Neural cell (in vitro differentiated cells): ENCODE results near the gene CENPA. TPM values are rescaled to one million over a fixed set of nuclear protein-coding genes. Genes with fewer than 3 reads are reported as not detected.
"Not testable (repeated sequence)": the region's sequence is repeated elsewhere in the genome, so short reads cannot be mapped to it uniquely, and the experiment has no call there.

Experiments
- H2AFZ ChIP-seq: fragments of 200-600, 300-800 bp; sonication (generic), shearing (Covaris generic); 2 replicates; pipeline ENCODE4 v1.6.0; 2014; ENCODE audit warnings: low read depth, mild to moderate bottlenecking, antibody characterized with exemption, low read length, moderate library complexity
- H3F3A ChIP-seq: fragments of 200-600 bp; shearing (Covaris generic); 2 replicates; pipeline ENCODE4 v1.6.1; 2016; ENCODE audit warnings: mild to moderate bottlenecking, moderate library complexity, mixed read lengths, antibody characterized with exemption, low read length; ENCODE audit not compliant: insufficient read depth, poor library complexity, severe bottlenecking
- H3K27ac ChIP-seq: fragments of 200-600, 300-800 bp; sonication (generic), shearing (Covaris generic); 2 replicates; pipeline ENCODE4 v1.5.1; 2014; ENCODE audit warnings: mild to moderate bottlenecking, low read length, moderate library complexity
- H3K27me3 ChIP-seq: fragments of 300-800, 200-600 bp; sonication (generic), shearing (Covaris generic); 2 replicates; pipeline ENCODE4 v1.6.0; 2014; ENCODE audit warnings: mild to moderate bottlenecking, low read depth, low read length, moderate library complexity; ENCODE audit not compliant: insufficient read depth
- H3K36me3 ChIP-seq: fragments of 300-800, 200-600 bp; sonication (generic), shearing (Covaris generic); 2 replicates; pipeline ENCODE4 v1.5.1; 2014; ENCODE audit warnings: mild to moderate bottlenecking, antibody characterized with exemption, low read length, moderate library complexity; ENCODE audit not compliant: insufficient read depth
- H3K4me2 ChIP-seq: fragments of 300-800, 200-600 bp; sonication (generic), shearing (Covaris generic); 2 replicates; pipeline ENCODE4 v1.6.0; 2014; ENCODE audit warnings: mild to moderate bottlenecking, low read length
- H3K4me3 ChIP-seq: fragments of 300-800, 200-600 bp; sonication (generic), shearing (Covaris generic); 2 replicates; pipeline ENCODE4 v1.5.1; 2014; ENCODE audit warnings: mild to moderate bottlenecking, low read length, moderate library complexity
- H3K79me2 ChIP-seq: fragments of 200-600 bp; shearing (Covaris generic); replicated peaks from 2 replicates; pipeline ENCODE4 v1.6.0; 2014; ENCODE audit warnings: mild to moderate bottlenecking, low read length, moderate library complexity; ENCODE audit not compliant: insufficient read depth
- H3K9ac ChIP-seq: fragments of 300-800, 200-600 bp; sonication (generic), shearing (Covaris generic); 2 replicates; pipeline ENCODE4 v1.6.1; 2016; ENCODE audit warnings: mild to moderate bottlenecking, low read length, mixed read lengths
- H3K9me2 ChIP-seq: fragments of 200-600 bp; shearing (Covaris generic); 2 replicates; pipeline ENCODE4 v1.6.1; 2016; ENCODE audit warnings: mild to moderate bottlenecking, low read length, mixed read lengths; ENCODE audit not compliant: insufficient read depth
- H3K9me3 ChIP-seq: fragments of 200-600, 300-800 bp; sonication (generic), shearing (Covaris generic); 2 replicates; pipeline ENCODE4 v1.6.1; 2016; ENCODE audit warnings: mild to moderate bottlenecking, mixed run types, low read length, moderate library complexity, mixed read lengths
- H4K20me1 ChIP-seq: fragments of 200-600 bp; shearing (Covaris generic); 2 replicates; pipeline ENCODE4 v1.6.1; 2016; ENCODE audit warnings: mild to moderate bottlenecking, mixed run types; ENCODE audit not compliant: insufficient read depth
- EP300 ChIP-seq: fragments of 450-650 bp; conservative IDR thresholded peaks from 2 replicates; pipeline ENCODE4 v1.6.1; 2014; ENCODE audit warnings: antibody characterized with exemption, mild to moderate bottlenecking, moderate library complexity; ENCODE audit not compliant: poor library complexity, severe bottlenecking
- EZH2 ChIP-seq: fragments of 200-600, 300-800 bp; shearing (Covaris generic), sonication (generic); IDR thresholded peaks from 2 replicates; pipeline ENCODE4 v1.6.1; 2014; ENCODE audit warnings: antibody characterized with exemption, low read length, borderline replicate concordance, mild to moderate bottlenecking; ENCODE audit not compliant: insufficient read depth, poor library complexity, severe bottlenecking
- MXI1 ChIP-seq: fragments of 450-650 bp; conservative IDR thresholded peaks from 2 replicates; pipeline ENCODE4 v1.6.1; 2014; ENCODE audit warnings: antibody characterized with exemption, mild to moderate bottlenecking; ENCODE audit not compliant: poor library complexity, severe bottlenecking
- POLR2AphosphoS5 ChIP-seq: IDR thresholded peaks from 2 replicates; pipeline ENCODE4 v1.6.1; 2012
- RAD21 ChIP-seq: fragments of 450-650 bp; conservative IDR thresholded peaks from 2 replicates; pipeline ENCODE4 v1.6.1; 2014; ENCODE audit warnings: antibody characterized with exemption, mild to moderate bottlenecking, moderate library complexity
- SMC3 ChIP-seq: fragments of 450-650 bp; conservative IDR thresholded peaks from 2 replicates; pipeline ENCODE4 v1.6.1; 2014; ENCODE audit warnings: antibody characterized with exemption, mild to moderate bottlenecking, moderate library complexity; ENCODE audit not compliant: poor library complexity
- TAF1 ChIP-seq: IDR thresholded peaks from 2 replicates; pipeline ENCODE4 v1.6.1; 2012; ENCODE audit warnings: low read depth
- polyA plus RNA-seq: library from polyadenylated mRNA; depleted of rRNA; stranded (reverse); fragments of >200 nt; gene quantifications from 2 replicates; pipeline ENCODE4 v1.2.3, GENCODE V29; 2014
- TF ChIP-seq, protein P1 (sequence below): IDR thresholded peaks from 2 replicates; pipeline ENCODE4 v1.6.1; 2012; ENCODE audit warnings: borderline replicate concordance
- TF ChIP-seq, protein P2 (sequence below): fragments of 450-650 bp; IDR thresholded peaks from 2 replicates; pipeline ENCODE4 v1.5.1; 2014; ENCODE audit warnings: antibody characterized with exemption, mild to moderate bottlenecking, moderate library complexity; ENCODE audit not compliant: poor library complexity, severe bottlenecking

The CENPA gene
- polyA plus RNA-seq, 1 donor from 2014 or later: 0.54 TPM

DNA sequence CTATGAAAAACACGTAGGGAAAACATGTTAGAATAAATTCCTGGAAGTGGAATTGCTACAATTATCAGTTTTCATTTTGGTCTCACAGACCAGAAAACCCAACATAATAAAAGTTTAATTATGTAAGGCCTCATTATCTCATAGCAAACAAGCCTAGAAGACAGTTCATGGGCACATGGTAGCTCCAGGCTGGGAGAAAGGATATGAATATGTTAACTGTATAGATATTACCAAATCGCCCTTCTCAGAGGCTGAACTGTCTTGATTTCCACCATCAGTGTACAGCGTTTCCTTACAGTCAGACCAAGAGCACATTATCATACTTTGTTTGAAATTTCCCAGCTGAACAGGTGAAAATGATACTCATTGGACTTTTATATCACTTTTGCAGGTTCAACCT, 38.9 kb upstream of the CENPA start:
- Histone ChIP-seq H3K9ac (no peak overlapping the region), H3K27me3 (no peaks in the 10 kb centered on the region), H3K9me3 (no peaks in the 10 kb centered on the region), H3K9me2 (no peaks in the 10 kb centered on the region), H2AFZ (no peak overlapping the region), H3K79me2 (no peaks in the 10 kb centered on the region), H4K20me1 (no peaks in the 10 kb centered on the region), H3K4me2 (no peak overlapping the region), H3K4me3 (no peak overlapping the region), H3K27ac (no peak overlapping the region), H3F3A (no peaks in the 10 kb centered on the region), H3K36me3 (no peaks in the 10 kb centered on the region)
- TF ChIP-seq SMC3 (no peak), EP300 (no peak), RAD21 (no peak), TAF1 (no peak), POLR2AphosphoS5 (no peak), MXI1 (no peak), EZH2 (no peak)
- TF ChIP-seq, protein P1, sequence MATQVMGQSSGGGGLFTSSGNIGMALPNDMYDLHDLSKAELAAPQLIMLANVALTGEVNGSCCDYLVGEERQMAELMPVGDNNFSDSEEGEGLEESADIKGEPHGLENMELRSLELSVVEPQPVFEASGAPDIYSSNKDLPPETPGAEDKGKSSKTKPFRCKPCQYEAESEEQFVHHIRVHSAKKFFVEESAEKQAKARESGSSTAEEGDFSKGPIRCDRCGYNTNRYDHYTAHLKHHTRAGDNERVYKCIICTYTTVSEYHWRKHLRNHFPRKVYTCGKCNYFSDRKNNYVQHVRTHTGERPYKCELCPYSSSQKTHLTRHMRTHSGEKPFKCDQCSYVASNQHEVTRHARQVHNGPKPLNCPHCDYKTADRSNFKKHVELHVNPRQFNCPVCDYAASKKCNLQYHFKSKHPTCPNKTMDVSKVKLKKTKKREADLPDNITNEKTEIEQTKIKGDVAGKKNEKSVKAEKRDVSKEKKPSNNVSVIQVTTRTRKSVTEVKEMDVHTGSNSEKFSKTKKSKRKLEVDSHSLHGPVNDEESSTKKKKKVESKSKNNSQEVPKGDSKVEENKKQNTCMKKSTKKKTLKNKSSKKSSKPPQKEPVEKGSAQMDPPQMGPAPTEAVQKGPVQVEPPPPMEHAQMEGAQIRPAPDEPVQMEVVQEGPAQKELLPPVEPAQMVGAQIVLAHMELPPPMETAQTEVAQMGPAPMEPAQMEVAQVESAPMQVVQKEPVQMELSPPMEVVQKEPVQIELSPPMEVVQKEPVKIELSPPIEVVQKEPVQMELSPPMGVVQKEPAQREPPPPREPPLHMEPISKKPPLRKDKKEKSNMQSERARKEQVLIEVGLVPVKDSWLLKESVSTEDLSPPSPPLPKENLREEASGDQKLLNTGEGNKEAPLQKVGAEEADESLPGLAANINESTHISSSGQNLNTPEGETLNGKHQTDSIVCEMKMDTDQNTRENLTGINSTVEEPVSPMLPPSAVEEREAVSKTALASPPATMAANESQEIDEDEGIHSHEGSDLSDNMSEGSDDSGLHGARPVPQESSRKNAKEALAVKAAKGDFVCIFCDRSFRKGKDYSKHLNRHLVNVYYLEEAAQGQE: no peak
- TF ChIP-seq, protein P2, sequence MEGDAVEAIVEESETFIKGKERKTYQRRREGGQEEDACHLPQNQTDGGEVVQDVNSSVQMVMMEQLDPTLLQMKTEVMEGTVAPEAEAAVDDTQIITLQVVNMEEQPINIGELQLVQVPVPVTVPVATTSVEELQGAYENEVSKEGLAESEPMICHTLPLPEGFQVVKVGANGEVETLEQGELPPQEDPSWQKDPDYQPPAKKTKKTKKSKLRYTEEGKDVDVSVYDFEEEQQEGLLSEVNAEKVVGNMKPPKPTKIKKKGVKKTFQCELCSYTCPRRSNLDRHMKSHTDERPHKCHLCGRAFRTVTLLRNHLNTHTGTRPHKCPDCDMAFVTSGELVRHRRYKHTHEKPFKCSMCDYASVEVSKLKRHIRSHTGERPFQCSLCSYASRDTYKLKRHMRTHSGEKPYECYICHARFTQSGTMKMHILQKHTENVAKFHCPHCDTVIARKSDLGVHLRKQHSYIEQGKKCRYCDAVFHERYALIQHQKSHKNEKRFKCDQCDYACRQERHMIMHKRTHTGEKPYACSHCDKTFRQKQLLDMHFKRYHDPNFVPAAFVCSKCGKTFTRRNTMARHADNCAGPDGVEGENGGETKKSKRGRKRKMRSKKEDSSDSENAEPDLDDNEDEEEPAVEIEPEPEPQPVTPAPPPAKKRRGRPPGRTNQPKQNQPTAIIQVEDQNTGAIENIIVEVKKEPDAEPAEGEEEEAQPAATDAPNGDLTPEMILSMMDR: no peak

DNA sequence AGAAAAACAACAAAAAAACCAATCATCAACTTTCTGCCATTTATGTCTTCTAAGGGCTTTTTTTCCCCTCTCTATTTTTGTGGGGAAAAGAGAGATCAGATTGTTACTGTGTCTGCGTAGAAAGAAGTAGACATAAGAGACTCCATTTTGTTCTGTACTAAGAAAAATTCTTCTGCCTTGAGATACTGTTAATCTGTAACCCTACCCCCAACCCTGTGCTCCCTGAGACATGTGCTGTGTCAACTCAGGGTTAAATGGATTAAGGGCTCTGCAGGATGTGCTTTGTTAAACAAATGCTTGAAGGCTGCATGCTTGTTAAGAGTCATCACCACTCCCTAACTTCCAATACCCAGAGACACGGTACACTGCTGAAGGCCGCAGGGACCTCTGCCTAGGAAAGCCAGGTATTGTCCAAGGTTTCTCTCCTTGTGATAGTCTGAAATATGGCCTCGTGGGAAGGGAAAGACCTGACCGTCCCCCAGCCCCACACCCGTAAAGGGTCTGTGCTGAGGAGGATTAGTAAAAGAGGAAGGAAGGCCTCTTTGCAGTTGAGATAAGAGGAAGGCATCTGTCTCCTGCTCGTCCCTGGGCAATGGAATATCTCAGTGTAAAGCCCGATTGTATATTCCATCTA, 36.0 kb upstream of the CENPA start:
- H3K36me3 ChIP-seq: not testable (repeated sequence)

DNA sequence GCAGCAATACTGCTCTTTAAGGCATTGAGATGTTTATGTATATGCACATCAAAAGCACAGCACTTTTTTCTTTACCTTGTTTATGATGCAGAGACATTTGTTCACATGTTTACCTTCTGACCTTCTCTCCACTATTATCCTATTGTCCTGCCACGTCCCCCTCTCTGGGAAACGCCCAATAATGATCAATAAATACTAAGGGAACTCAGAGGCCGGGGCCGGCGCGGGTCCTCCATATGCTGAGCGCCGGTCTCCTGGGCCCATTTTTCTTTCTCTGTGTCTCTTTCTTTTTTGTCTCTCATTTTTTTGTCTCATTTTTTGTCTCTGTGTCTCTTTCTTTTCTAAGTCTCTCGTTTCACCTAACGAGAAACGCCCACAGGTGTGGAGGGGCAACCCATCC, 35.4 kb upstream of the CENPA start:
- not testable (repeated sequence) for H3K4me2 ChIP-seq, H3K9me2 ChIP-seq, H4K20me1 ChIP-seq, H3K36me3 ChIP-seq, H2AFZ ChIP-seq, H3F3A ChIP-seq, H3K9ac ChIP-seq, H3K27me3 ChIP-seq, H3K9me3 ChIP-seq, H3K27ac ChIP-seq, H3K79me2 ChIP-seq, H3K4me3 ChIP-seq

More for the DNA sequence above, 36.0 kb upstream of the CENPA start:
- not testable (repeated sequence) for H3K9me2 ChIP-seq, H3K9ac ChIP-seq, H3K4me3 ChIP-seq, H3K27ac ChIP-seq, H3K9me3 ChIP-seq, H4K20me1 ChIP-seq, H3K4me2 ChIP-seq, H3K27me3 ChIP-seq, H3F3A ChIP-seq, H2AFZ ChIP-seq, H3K79me2 ChIP-seq
